ENCODE results near the gene MACF1.

- TF ChIP-seq CTCF (conservative IDR thresholded peaks at IDR 0.05; ENCODE audit: low read depth, low read length) (no peak), EZH2 (IDR thresholded peaks at IDR 0.05; ENCODE audit: borderline replicate concordance, low read depth, low read length, poor library complexity, severe bottlenecking) (no peak)
Measured at GRCh38 chr1:39310691-39311090, 106.2 kb downstream of the MACF1 start.

Measured in A673 (cell line).